ENCODE measurements around the gene KLHL18.

- TF ChIP-seq POLR2AphosphoS5 (IDR thresholded peaks at IDR 0.05; ENCODE audit: low read depth, low read length) (no peak), TAF1 (IDR thresholded peaks at IDR 0.05; ENCODE audit: borderline replicate concordance, insufficient read depth, low read length) (no peak), REST (IDR thresholded peaks at IDR 0.05; ENCODE audit: insufficient read depth in 1 of 2, low read depth in 2 of 2, low read length in 2 of 2) (no peak), SIN3A (IDR thresholded peaks at IDR 0.05; ENCODE audit: borderline replicate concordance, insufficient read depth, low read length) (no peak)
These were observed 76.6 kb downstream of the KLHL18 start for GRCh38 chr3:47359323-47359722.

Measured in PFSK-1 (cell line).